ENCODE measurements around the gene ZNF19. TPM values are rescaled to one million over a fixed set of nuclear protein-coding genes. Genes with fewer than 3 reads are reported as not detected.
A peak's percentile ranks its signal among the peaks of the same experiment; 100 is the strongest.

The ZNF19 gene
- polyA plus RNA-seq (2013, experiment 1 of 4), result 7.4 TPM
- polyA plus RNA-seq (2013, experiment 2 of 4), result 9.6 TPM
- polyA plus RNA-seq (2013, experiment 3 of 4), result 5.7 TPM
- 6.8 TPM for polyA plus RNA-seq (2013, experiment 4 of 4)

DNA sequence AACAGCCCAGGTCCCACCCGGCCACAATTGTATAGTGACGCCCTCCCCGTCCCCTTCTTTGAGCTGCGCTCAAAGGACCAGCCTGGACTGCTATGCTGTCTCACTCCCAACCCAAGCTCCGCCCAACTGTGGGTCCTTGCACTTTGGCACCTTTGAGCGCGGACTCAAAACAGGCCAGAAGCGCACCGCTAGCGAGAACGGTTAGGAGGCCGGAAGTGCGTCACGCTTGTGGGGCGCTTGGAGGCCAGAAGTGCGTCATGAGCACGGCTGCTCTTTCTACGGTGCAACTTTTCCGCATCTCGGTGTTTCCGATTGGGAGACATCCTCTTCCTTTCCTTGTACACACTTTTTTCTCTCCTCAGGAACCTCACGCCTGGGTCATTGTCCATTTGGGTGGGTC, at the start of gene ZNF19:
Gene ZNF19 (minus strand): TSS at position 203 of the 400 bp plus-strand sequence. CDS start 7,210 bp downstream, outside the sequence.
- Histone ChIP-seq H3K4me1 (ENCODE audit: control insufficient read depth, insufficient read depth, low read length) (no peaks in the 10 kb centered on the region), H3K27me3 (ENCODE audit: control insufficient read depth, insufficient read depth, low read length, poor library complexity, severe bottlenecking) (peaks cover 3% of the 10 kb centered on the region), H3K9me3 (ENCODE audit: control insufficient read depth, low read length) (no peaks in the 10 kb centered on the region), H3K36me3 (ENCODE audit: control insufficient read depth, insufficient read depth, low read length) (no peaks in the 10 kb centered on the region), H3K27ac (ENCODE audit: insufficient read depth, low read depth, low read length, poor library complexity, severe bottlenecking) (no peak within 1 kb of the TSS), H3K4me3 (ENCODE audit: insufficient read depth, low read depth, low read length) (no peak within 1 kb of the TSS)
- 92 to 93% methylated on average over 22 of the region's 22 CpGs for WGBS, 2 experiments

DNA sequence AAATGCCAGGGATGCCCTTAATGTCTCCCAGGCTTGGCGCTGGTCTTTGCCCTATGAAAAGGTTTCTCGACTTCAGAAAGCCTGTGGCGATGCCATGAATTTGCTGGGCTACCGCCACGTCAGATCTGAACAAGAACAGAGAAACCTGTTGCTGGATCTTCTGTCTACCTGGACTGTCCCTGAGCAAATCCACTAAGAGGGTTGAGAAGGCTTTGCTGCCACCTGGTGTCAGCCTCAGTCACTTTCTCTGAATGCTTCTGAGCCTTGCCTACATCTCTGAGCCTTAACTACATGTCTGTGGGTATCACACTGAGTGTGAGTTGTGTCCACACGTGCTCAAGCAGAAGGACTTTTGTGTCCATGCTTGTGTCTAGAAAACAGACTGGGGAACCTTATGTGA, 48.5 kb upstream of the ZNF19 start:
- no peak overlapping the region for H3K4me3 ChIP-seq (ENCODE audit: insufficient read depth, low read depth, low read length)
- H3K4me1 ChIP-seq (ENCODE audit: control insufficient read depth, insufficient read depth, low read length), result no peaks in the 10 kb centered on the region
- no peak overlapping the region for H3K27ac ChIP-seq (ENCODE audit: insufficient read depth, low read depth, low read length, poor library complexity, severe bottlenecking)
- H3K9me3 ChIP-seq (ENCODE audit: control insufficient read depth, low read length), result no peaks in the 10 kb centered on the region
- H3K27me3 ChIP-seq (ENCODE audit: control insufficient read depth, insufficient read depth, low read length, poor library complexity, severe bottlenecking), result no peaks in the 10 kb centered on the region
- no peaks in the 10 kb centered on the region for H3K36me3 ChIP-seq (ENCODE audit: control insufficient read depth, insufficient read depth, low read length)
- 71 to 76% methylated on average over 6 of the region's 6 CpGs for WGBS, 2 experiments

DNA sequence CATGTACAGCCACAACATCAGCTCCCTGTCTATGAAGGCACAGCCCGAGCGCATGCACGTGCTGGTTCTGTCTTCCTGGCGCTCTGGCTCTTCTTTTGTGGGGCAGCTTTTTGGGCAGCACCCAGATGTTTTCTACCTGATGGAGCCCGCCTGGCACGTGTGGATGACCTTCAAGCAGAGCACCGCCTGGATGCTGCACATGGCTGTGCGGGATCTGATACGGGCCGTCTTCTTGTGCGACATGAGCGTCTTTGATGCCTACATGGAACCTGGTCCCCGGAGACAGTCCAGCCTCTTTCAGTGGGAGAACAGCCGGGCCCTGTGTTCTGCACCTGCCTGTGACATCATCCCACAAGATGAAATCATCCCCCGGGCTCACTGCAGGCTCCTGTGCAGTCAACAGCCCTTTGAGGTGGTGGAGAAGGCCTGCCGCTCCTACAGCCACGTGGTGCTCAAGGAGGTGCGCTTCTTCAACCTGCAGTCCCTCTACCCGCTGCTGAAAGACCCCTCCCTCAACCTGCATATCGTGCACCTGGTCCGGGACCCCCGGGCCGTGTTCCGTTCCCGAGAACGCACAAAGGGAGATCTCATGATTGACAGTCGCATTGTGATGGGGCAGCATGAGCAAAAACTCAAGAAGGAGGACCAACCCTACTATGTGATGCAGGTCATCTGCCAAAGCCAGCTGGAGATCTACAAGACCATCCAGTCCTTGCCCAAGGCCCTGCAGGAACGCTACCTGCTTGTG, 47.8 kb upstream of the ZNF19 start:
- Histone ChIP-seq H3K36me3 (ENCODE audit: control insufficient read depth, insufficient read depth, low read length) (no peaks in the 10 kb centered on the region), H3K27me3 (ENCODE audit: control insufficient read depth, insufficient read depth, low read length, poor library complexity, severe bottlenecking) (no peaks in the 10 kb centered on the region), H3K4me3 (ENCODE audit: insufficient read depth, low read depth, low read length) (no peak overlapping the region), H3K4me1 (ENCODE audit: control insufficient read depth, insufficient read depth, low read length) (no peaks in the 10 kb centered on the region), H3K27ac (ENCODE audit: insufficient read depth, low read depth, low read length, poor library complexity, severe bottlenecking) (no peak overlapping the region), H3K9me3 (ENCODE audit: control insufficient read depth, low read length) (no peaks in the 10 kb centered on the region)
- WGBS, 2 experiments, result 94 to 96% methylated on average over 28 of the region's 28 CpGs

DNA sequence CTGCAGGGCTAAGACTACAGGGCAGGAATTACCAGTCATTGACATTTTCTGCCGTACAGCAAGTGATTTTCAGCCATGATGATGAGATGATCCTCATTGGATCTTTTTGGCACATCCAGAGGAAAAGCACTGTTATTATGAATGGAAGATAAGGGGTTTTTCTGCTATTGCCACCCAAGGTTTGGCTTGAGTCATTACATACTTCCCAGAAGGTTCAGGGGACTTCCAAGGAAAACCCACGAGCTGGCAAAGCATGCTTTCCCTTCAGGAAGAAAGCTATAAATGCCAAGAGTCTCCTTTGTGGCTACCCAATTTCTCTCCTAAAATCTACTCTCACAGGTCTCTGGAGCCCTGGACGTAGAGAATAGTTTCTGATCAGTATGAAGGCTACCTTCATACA, 43.2 kb upstream of the ZNF19 start:
- Histone ChIP-seq H3K27ac (ENCODE audit: insufficient read depth, low read depth, low read length, poor library complexity, severe bottlenecking) (no peak overlapping the region), H3K27me3 (ENCODE audit: control insufficient read depth, insufficient read depth, low read length, poor library complexity, severe bottlenecking) (no peaks in the 10 kb centered on the region), H3K9me3 (ENCODE audit: control insufficient read depth, low read length) (no peaks in the 10 kb centered on the region), H3K4me1 (ENCODE audit: control insufficient read depth, insufficient read depth, low read length) (no peaks in the 10 kb centered on the region), H3K36me3 (ENCODE audit: control insufficient read depth, insufficient read depth, low read length) (no peaks in the 10 kb centered on the region), H3K4me3 (ENCODE audit: insufficient read depth, low read depth, low read length) (no peak overlapping the region)
- 89 to 93% methylated on average over 3 of the region's 3 CpGs for WGBS, 2 experiments

DNA sequence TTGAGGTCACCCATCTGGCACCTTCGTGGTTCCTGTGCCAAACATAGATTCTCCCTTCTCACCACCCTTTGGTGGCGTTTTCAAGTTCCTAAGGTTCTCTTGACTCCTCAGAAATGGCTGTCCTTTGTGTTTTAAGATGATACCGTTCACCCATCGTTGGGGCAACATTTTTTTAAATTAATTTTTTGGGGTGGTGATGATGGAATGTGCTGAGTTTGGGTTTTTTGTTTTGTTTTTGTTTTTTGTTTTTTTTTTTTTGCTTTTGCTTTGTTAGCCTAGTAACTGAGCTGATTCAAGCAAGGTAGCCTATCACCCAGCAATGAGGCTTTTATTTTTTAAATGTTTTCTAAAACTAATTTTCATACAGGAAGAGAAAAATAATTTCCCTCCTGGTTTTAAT, 39.7 kb upstream of the ZNF19 start:
- H3K27me3 ChIP-seq (ENCODE audit: control insufficient read depth, insufficient read depth, low read length, poor library complexity, severe bottlenecking), result peaks cover 11% of the 10 kb centered on the region
- H3K4me3 ChIP-seq (ENCODE audit: insufficient read depth, low read depth, low read length), result no peak overlapping the region
- WGBS, 2 experiments, result 93 to 94% methylated on average over 4 of the region's 4 CpGs
- no peaks in the 10 kb centered on the region for H3K36me3 ChIP-seq (ENCODE audit: control insufficient read depth, insufficient read depth, low read length)
- peaks cover 10% of the 10 kb centered on the region for H3K4me1 ChIP-seq (ENCODE audit: control insufficient read depth, insufficient read depth, low read length)
- H3K9me3 ChIP-seq (ENCODE audit: control insufficient read depth, low read length), result no peaks in the 10 kb centered on the region
- no peak overlapping the region for H3K27ac ChIP-seq (ENCODE audit: insufficient read depth, low read depth, low read length, poor library complexity, severe bottlenecking)

DNA sequence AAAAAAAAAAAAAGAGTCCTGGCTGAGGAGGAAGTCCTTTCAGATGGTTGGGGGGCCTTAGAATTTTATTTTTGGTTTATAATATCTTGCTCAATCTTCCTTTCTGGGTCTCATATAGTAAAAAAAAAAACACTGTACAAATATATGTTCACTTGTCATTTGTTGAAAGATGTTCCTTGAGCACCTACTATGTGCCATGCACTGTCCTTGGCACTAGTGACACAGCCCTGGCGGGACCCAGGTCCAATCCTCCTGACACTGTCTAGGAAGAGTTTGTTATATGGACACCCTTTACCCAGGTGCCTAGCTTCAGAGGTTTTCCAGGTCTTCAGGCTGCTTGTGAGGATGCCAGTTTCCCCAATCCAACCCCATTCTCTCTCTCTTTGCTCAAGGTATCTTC, 39.1 kb upstream of the ZNF19 start:
- peaks cover 11% of the 10 kb centered on the region for H3K27me3 ChIP-seq (ENCODE audit: control insufficient read depth, insufficient read depth, low read length, poor library complexity, severe bottlenecking)
- 89 to 91% methylated on average over 1 of the region's 1 CpG for WGBS, 2 experiments
- H3K27ac ChIP-seq (ENCODE audit: insufficient read depth, low read depth, low read length, poor library complexity, severe bottlenecking), result no peak overlapping the region
- no peak overlapping the region for H3K4me3 ChIP-seq (ENCODE audit: insufficient read depth, low read depth, low read length)
- no peaks in the 10 kb centered on the region for H3K36me3 ChIP-seq (ENCODE audit: control insufficient read depth, insufficient read depth, low read length)
- no peaks in the 10 kb centered on the region for H3K9me3 ChIP-seq (ENCODE audit: control insufficient read depth, low read length)
- peaks cover 10% of the 10 kb centered on the region for H3K4me1 ChIP-seq (ENCODE audit: control insufficient read depth, insufficient read depth, low read length)

DNA sequence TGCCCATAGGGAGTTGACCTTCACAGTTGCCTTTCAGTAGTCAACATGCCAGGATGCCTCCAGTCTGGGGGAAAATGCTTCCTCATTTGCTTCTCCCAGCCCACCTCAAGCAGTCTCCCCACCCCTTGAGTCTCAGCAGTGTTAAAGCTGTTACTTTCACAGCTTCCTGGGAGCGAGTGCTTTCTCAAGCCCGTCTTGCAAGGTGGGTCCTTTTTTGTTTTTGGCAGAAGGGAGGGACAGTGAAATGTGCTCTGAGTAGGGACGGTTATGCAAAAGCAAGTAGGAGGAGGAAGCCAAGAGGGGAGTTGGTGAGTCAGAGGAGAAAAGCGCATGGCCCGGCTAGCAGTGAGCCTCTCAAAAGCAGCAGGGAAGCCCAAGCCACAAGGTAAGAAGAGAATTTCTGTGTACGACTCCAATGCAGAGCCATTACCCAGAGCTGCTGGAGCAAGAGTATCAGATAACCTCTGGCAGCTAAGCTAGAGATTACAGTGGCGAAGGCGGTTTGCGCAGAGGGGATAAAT, 37.0 kb upstream of the ZNF19 start, which contains the start of gene CHST4:
Gene CHST4 (plus strand): TSS at position 316 of the 521 bp plus-strand sequence. CDS start 10,252 bp downstream, outside the sequence.
- no peaks in the 10 kb centered on the region for H3K9me3 ChIP-seq (ENCODE audit: control insufficient read depth, low read length)
- H3K27ac ChIP-seq (ENCODE audit: insufficient read depth, low read depth, low read length, poor library complexity, severe bottlenecking), result no peak within 1 kb of the TSS
- no peaks in the 10 kb centered on the region for H3K36me3 ChIP-seq (ENCODE audit: control insufficient read depth, insufficient read depth, low read length)
- H3K4me3 ChIP-seq (ENCODE audit: insufficient read depth, low read depth, low read length), result peak within 1 kb of the TSS; percentile 7
- 2 to 3% methylated on average over 9 of the region's 9 CpGs for WGBS, 2 experiments
- H3K4me1 ChIP-seq (ENCODE audit: control insufficient read depth, insufficient read depth, low read length), result peaks cover 10% of the 10 kb centered on the region
- H3K27me3 ChIP-seq (ENCODE audit: control insufficient read depth, insufficient read depth, low read length, poor library complexity, severe bottlenecking), result peaks cover 11% of the 10 kb centered on the region

DNA sequence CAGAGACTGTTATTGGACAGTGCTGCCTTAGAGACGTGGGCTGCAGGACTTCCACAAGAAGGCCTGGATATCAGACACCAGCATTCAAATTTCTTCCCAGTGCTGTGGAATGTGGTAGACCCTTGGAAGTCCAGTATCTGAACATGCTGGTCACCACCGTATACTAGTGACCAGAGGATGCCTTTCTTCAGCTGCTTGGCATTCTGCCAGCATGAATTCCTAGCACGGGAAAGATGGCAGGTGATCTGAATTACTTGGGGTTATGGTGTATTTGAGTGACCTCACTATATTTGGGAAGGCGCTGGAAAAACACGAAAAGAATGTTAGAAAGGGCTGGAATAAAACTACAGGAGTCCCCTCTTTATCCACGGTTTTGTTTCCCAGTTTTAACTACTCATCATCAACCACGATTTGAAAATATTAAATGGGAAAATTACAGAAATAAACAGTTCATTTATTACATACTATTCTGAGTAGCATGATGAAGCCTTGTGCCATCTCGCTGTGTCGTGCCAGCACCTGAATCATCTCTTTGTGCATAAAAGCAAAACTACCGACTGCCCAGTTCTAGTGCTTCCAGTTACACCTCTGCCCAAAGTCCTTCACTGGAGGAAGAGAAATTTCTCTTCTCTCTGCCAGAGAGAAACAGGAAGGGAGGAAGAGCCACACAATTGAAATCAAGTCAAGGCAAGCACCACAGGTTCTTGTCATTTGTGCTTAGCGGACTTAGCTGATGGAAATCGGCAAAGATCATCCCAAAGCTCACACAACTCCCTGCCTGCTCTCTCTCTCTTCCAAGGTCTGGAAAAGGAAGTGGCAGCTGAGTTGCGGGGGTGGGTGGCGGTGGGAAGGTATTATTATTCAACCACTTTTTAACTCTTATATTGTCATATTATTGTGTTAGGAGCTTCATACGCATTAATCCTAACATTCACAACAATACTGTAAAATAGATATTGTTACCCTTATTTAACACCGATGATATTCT, 35.7 kb upstream of the ZNF19 start:
- Histone ChIP-seq H3K36me3 (ENCODE audit: control insufficient read depth, insufficient read depth, low read length) (no peaks in the 10 kb centered on the region), H3K27me3 (ENCODE audit: control insufficient read depth, insufficient read depth, low read length, poor library complexity, severe bottlenecking) (peaks cover 11% of the 10 kb centered on the region), H3K4me3 (ENCODE audit: insufficient read depth, low read depth, low read length) (no peak overlapping the region), H3K4me1 (ENCODE audit: control insufficient read depth, insufficient read depth, low read length) (peaks cover 10% of the 10 kb centered on the region), H3K9me3 (ENCODE audit: control insufficient read depth, low read length) (no peaks in the 10 kb centered on the region), H3K27ac (ENCODE audit: insufficient read depth, low read depth, low read length, poor library complexity, severe bottlenecking) (no peak overlapping the region)
- WGBS, 2 experiments, result 68 to 77% methylated on average over 11 to 14 of the region's 16 CpGs

DNA sequence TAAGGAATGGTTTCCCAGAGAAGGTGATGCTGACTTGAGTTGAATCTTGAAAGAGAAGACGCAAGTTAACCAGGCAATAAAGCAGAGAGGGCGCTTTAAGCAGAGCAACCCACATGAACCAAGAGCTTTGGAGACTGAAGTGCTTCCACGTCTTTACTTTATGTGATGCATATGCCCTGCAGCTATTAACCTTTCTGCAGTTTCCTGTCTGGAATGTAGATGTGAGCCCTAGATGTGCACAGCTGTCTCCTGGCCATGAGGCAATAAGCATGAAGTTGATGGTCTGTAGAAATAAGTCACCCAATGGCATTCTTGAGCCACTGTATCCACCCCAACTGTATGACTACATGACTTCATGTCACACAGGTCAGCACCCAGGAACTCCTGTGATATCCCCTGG, 31.4 kb upstream of the ZNF19 start:
- peaks cover 6% of the 10 kb centered on the region for H3K27me3 ChIP-seq (ENCODE audit: control insufficient read depth, insufficient read depth, low read length, poor library complexity, severe bottlenecking)
- H3K36me3 ChIP-seq (ENCODE audit: control insufficient read depth, insufficient read depth, low read length), result no peaks in the 10 kb centered on the region
- no peaks in the 10 kb centered on the region for H3K9me3 ChIP-seq (ENCODE audit: control insufficient read depth, low read length)
- no peaks in the 10 kb centered on the region for H3K4me1 ChIP-seq (ENCODE audit: control insufficient read depth, insufficient read depth, low read length)
- no peak overlapping the region for H3K27ac ChIP-seq (ENCODE audit: insufficient read depth, low read depth, low read length, poor library complexity, severe bottlenecking)
- WGBS, 2 experiments, result 89 to 90% methylated on average over 3 of the region's 3 CpGs
- no peak overlapping the region for H3K4me3 ChIP-seq (ENCODE audit: insufficient read depth, low read depth, low read length)

DNA sequence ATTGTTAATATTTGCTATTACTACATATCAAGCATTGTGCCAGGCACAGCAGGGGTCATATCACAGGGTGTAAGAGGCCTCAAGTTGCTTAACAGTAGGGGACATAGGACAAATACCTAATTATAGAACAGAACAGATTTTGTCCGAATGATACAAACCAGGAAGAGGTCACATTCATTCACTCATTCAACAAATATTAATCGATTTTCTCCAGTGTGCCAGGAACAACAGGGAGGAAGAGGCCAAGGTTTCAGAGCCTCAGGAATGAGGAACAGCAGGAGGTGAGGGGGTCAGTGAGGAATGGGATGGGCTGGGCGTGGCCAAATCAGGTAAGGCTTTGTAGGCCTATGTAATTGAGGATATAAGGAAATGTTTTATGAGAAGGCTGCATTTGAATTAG, 25.9 kb upstream of the ZNF19 start:
- H3K4me3 ChIP-seq (ENCODE audit: insufficient read depth, low read depth, low read length), result no peak overlapping the region
- H3K36me3 ChIP-seq (ENCODE audit: control insufficient read depth, insufficient read depth, low read length), result no peaks in the 10 kb centered on the region
- H3K4me1 ChIP-seq (ENCODE audit: control insufficient read depth, insufficient read depth, low read length), result no peaks in the 10 kb centered on the region
- H3K27me3 ChIP-seq (ENCODE audit: control insufficient read depth, insufficient read depth, low read length, poor library complexity, severe bottlenecking), result no peaks in the 10 kb centered on the region
- 83 to 84% methylated on average over 3 of the region's 3 CpGs for WGBS, 2 experiments
- H3K27ac ChIP-seq (ENCODE audit: insufficient read depth, low read depth, low read length, poor library complexity, severe bottlenecking), result no peak overlapping the region
- H3K9me3 ChIP-seq (ENCODE audit: control insufficient read depth, low read length), result no peaks in the 10 kb centered on the region
